ENCODE measurements around the gene TMEM229B. TPM values are rescaled to one million over a fixed set of nuclear protein-coding genes. Genes with fewer than 3 reads are reported as not detected.
"Not testable (repeated sequence)": the region's sequence is repeated elsewhere in the genome, so short reads cannot be mapped to it uniquely, and the experiment has no call there.

The TMEM229B gene
- total RNA-seq, 1 experiment from 2014 or later, result 59.2 TPM

- DNase-seq (ENCODE audit: low read depth, low spot score), result no peak
- in situ Hi-C loops (cut with HindIII; ENCODE audit: low pct_unique_long_range_greater_than_20kb, low sequenced_read_pairs), result no loop called here
Observed at GRCh38 chr14:67472726-67473125, 15.8 kb downstream of the TMEM229B start.

- in situ Hi-C loops (cut with HindIII; ENCODE audit: low pct_unique_long_range_greater_than_20kb, low sequenced_read_pairs), result no loop called here
- DNase-seq (ENCODE audit: low read depth, low spot score), result no peak
Observed at GRCh38 chr14:67469954-67470353, 18.6 kb downstream of the TMEM229B start.

GRCh38 chr14:67468378-67468730, 20.2 kb downstream of the TMEM229B start:
- DNase-seq (ENCODE audit: low read depth, low spot score), result no peak
- in situ Hi-C loops (cut with HindIII; ENCODE audit: low pct_unique_long_range_greater_than_20kb, low sequenced_read_pairs), result no loop called here

GRCh38 chr14:67467134-67467533, 21.4 kb downstream of the TMEM229B start:
- in situ Hi-C loops (cut with HindIII; ENCODE audit: low pct_unique_long_range_greater_than_20kb, low sequenced_read_pairs), result no loop called here
- DNase-seq (ENCODE audit: low read depth, low spot score), result no peak

- in situ Hi-C loops (cut with HindIII; ENCODE audit: low pct_unique_long_range_greater_than_20kb, low sequenced_read_pairs), result no loop called here
- DNase-seq (ENCODE audit: low read depth, low spot score), result no peak
Observed at GRCh38 chr14:67464879-67465278, 23.6 kb downstream of the TMEM229B start.

- no peak for DNase-seq (ENCODE audit: low read depth, low spot score)
- in situ Hi-C loops (cut with HindIII; ENCODE audit: low pct_unique_long_range_greater_than_20kb, low sequenced_read_pairs), result no loop called here
Observed at GRCh38 chr14:67464377-67464776, 24.1 kb downstream of the TMEM229B start.

- in situ Hi-C loops (cut with HindIII; ENCODE audit: low pct_unique_long_range_greater_than_20kb, low sequenced_read_pairs), result no loop called here
- DNase-seq (ENCODE audit: low read depth, low spot score), result no peak
Observed at GRCh38 chr14:67463900-67464299, 24.6 kb downstream of the TMEM229B start.

GRCh38 chr14:67461996-67462395, 26.5 kb downstream of the TMEM229B start:
- in situ Hi-C loops (cut with HindIII; ENCODE audit: low pct_unique_long_range_greater_than_20kb, low sequenced_read_pairs), result no loop called here
- DNase-seq (ENCODE audit: low read depth, low spot score), result no peak

GRCh38 chr14:67461341-67461985, 27.1 kb downstream of the TMEM229B start:
- in situ Hi-C loops (cut with HindIII; ENCODE audit: low pct_unique_long_range_greater_than_20kb, low sequenced_read_pairs), result no loop called here
- peak; percentile 91 for DNase-seq (ENCODE audit: low read depth, low spot score)

- in situ Hi-C loops (cut with HindIII; ENCODE audit: low pct_unique_long_range_greater_than_20kb, low sequenced_read_pairs), result no loop called here
- no peak for DNase-seq (ENCODE audit: low read depth, low spot score)
Observed at GRCh38 chr14:67459336-67459735, 29.2 kb downstream of the TMEM229B start.

- DNase-seq (ENCODE audit: low read depth, low spot score), result no peak
- in situ Hi-C loops (cut with HindIII; ENCODE audit: low pct_unique_long_range_greater_than_20kb, low sequenced_read_pairs), result no loop called here
Observed at GRCh38 chr14:67457782-67458181, 30.7 kb downstream of the TMEM229B start.

- in situ Hi-C loops (cut with HindIII; ENCODE audit: low pct_unique_long_range_greater_than_20kb, low sequenced_read_pairs), result no loop called here
- no peak for DNase-seq (ENCODE audit: low read depth, low spot score)
Observed at GRCh38 chr14:67456732-67457131, 31.8 kb downstream of the TMEM229B start.

GRCh38 chr14:67453575-67454300, 34.8 kb downstream of the TMEM229B start:
- in situ Hi-C loops (cut with HindIII; ENCODE audit: low pct_unique_long_range_greater_than_20kb, low sequenced_read_pairs), result no loop called here

GRCh38 chr14:67451667-67452066, 36.9 kb downstream of the TMEM229B start:
- DNase-seq (ENCODE audit: low read depth, low spot score); in situ Hi-C loops (cut with HindIII; ENCODE audit: low pct_unique_long_range_greater_than_20kb, low sequenced_read_pairs): not testable (repeated sequence)

More at GRCh38 chr14:67453575-67454300, 34.8 kb downstream of the TMEM229B start:
- DNase-seq (ENCODE audit: low read depth, low spot score), result no peak

GRCh38 chr14:67449096-67449495, 39.4 kb downstream of the TMEM229B start:
- DNase-seq (ENCODE audit: low read depth, low spot score), result no peak
- in situ Hi-C loops (cut with HindIII; ENCODE audit: low pct_unique_long_range_greater_than_20kb, low sequenced_read_pairs), result no loop called here

- in situ Hi-C loops (cut with HindIII; ENCODE audit: low pct_unique_long_range_greater_than_20kb, low sequenced_read_pairs), result no loop called here
- no peak for DNase-seq (ENCODE audit: low read depth, low spot score)
Observed at GRCh38 chr14:67447033-67447381, 41.5 kb downstream of the TMEM229B start.

GRCh38 chr14:67446371-67447032, 42.0 kb downstream of the TMEM229B start:
- no peak for DNase-seq (ENCODE audit: low read depth, low spot score)
- in situ Hi-C loops (cut with HindIII; ENCODE audit: low pct_unique_long_range_greater_than_20kb, low sequenced_read_pairs), result no loop called here

GRCh38 chr14:67444395-67444794, 44.1 kb downstream of the TMEM229B start:
- in situ Hi-C loops (cut with HindIII; ENCODE audit: low pct_unique_long_range_greater_than_20kb, low sequenced_read_pairs), result no loop called here
- no peak for DNase-seq (ENCODE audit: low read depth, low spot score)

Data from SK-MEL-5 (cell line).